ENCODE measurements around the gene MAP3K5. TPM values are rescaled to one million over a fixed set of nuclear protein-coding genes. Genes with fewer than 3 reads are reported as not detected.
A peak's percentile ranks its signal among the peaks of the same experiment; 100 is the strongest.

MAP3K5 gene
- total RNA-seq, 1 donor from 2014 or later = 4.7 TPM

GRCh38 chr6:136795996-136796395 lies 3.7 kb upstream of the MAP3K5 start:
- H3K27me3 Mint-ChIP-seq = peaks cover 11% of the 10 kb centered on the region
- no peak for DNase-seq (ENCODE audit: extremely low spot score, unreplicated experiment)
- peaks cover 7% of the 10 kb centered on the region for H3K9me3 Mint-ChIP-seq
- TF ChIP-seq, protein P1, sequence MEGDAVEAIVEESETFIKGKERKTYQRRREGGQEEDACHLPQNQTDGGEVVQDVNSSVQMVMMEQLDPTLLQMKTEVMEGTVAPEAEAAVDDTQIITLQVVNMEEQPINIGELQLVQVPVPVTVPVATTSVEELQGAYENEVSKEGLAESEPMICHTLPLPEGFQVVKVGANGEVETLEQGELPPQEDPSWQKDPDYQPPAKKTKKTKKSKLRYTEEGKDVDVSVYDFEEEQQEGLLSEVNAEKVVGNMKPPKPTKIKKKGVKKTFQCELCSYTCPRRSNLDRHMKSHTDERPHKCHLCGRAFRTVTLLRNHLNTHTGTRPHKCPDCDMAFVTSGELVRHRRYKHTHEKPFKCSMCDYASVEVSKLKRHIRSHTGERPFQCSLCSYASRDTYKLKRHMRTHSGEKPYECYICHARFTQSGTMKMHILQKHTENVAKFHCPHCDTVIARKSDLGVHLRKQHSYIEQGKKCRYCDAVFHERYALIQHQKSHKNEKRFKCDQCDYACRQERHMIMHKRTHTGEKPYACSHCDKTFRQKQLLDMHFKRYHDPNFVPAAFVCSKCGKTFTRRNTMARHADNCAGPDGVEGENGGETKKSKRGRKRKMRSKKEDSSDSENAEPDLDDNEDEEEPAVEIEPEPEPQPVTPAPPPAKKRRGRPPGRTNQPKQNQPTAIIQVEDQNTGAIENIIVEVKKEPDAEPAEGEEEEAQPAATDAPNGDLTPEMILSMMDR (conservative IDR thresholded peaks at IDR 0.05) = no peak
- no peak overlapping the region for H3K4me3 Mint-ChIP-seq
- H3K4me1 Mint-ChIP-seq (ENCODE audit: unreplicated experiment) = peaks cover 5% of the 10 kb centered on the region
- H3K36me3 Mint-ChIP-seq = no peaks in the 10 kb centered on the region
- H3K27ac Mint-ChIP-seq = no peak overlapping the region

DNA sequence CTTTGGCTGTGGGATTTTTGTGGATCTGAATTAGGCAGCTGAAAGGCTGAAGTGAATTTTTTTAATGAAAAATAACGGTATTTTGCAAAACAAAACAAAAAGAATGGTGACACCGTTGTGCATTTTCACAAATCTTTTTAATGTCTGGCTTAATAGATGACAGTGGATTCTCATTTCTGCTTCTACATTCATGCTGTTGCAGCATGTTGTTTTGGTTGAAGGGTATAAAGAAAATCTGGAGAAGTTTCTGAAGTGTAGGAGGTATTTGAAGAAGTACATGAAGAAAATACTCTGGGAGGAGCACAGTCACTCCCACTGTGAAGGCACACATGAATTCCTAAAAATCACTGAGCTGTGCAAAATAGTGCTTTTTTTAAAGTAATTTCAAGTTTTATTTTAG lies 3.1 kb upstream of the MAP3K5 start:
- H3K4me3 Mint-ChIP-seq = no peak overlapping the region
- no peak for DNase-seq (ENCODE audit: extremely low spot score, unreplicated experiment)
- no peak overlapping the region for H3K27ac Mint-ChIP-seq
- H3K36me3 Mint-ChIP-seq = no peaks in the 10 kb centered on the region
- peaks cover 7% of the 10 kb centered on the region for H3K9me3 Mint-ChIP-seq
- peaks cover 5% of the 10 kb centered on the region for H3K4me1 Mint-ChIP-seq (ENCODE audit: unreplicated experiment)
- H3K27me3 Mint-ChIP-seq = peaks cover 17% of the 10 kb centered on the region
- TF ChIP-seq, protein P1 (conservative IDR thresholded peaks at IDR 0.05) = no peak

- peak overlapping the region; percentile 88 for H3K27ac Mint-ChIP-seq
- peaks cover 5% of the 10 kb centered on the region for H3K4me1 Mint-ChIP-seq (ENCODE audit: unreplicated experiment)
- H3K9me3 Mint-ChIP-seq = peaks cover 7% of the 10 kb centered on the region
- peak overlapping the region; percentile 94 for H3K4me3 Mint-ChIP-seq
- peaks cover 26% of the 10 kb centered on the region for H3K27me3 Mint-ChIP-seq
- no peaks in the 10 kb centered on the region for H3K36me3 Mint-ChIP-seq
- TF ChIP-seq, protein P1 (conservative IDR thresholded peaks at IDR 0.05) = no peak
- no peak for DNase-seq (ENCODE audit: extremely low spot score, unreplicated experiment)
Measured at GRCh38 chr6:136793363-136793762, 1.1 kb upstream of the MAP3K5 start.

GRCh38 chr6:136792095-136792409 lies 225 bp downstream of the MAP3K5 start:
- Mint-ChIP-seq H3K9me3 (no peaks in the 10 kb centered on the region), H3K27me3 (peaks cover 36% of the 10 kb centered on the region), H3K4me3 (peak overlapping the region; percentile 94), H3K36me3 (no peaks in the 10 kb centered on the region), H3K27ac (no peak overlapping the region), H3K4me1 (ENCODE audit: unreplicated experiment) (peaks cover 9% of the 10 kb centered on the region)
- no peak for DNase-seq (ENCODE audit: extremely low spot score, unreplicated experiment)
- TF ChIP-seq, protein P1 (conservative IDR thresholded peaks at IDR 0.05) = no peak

DNA sequence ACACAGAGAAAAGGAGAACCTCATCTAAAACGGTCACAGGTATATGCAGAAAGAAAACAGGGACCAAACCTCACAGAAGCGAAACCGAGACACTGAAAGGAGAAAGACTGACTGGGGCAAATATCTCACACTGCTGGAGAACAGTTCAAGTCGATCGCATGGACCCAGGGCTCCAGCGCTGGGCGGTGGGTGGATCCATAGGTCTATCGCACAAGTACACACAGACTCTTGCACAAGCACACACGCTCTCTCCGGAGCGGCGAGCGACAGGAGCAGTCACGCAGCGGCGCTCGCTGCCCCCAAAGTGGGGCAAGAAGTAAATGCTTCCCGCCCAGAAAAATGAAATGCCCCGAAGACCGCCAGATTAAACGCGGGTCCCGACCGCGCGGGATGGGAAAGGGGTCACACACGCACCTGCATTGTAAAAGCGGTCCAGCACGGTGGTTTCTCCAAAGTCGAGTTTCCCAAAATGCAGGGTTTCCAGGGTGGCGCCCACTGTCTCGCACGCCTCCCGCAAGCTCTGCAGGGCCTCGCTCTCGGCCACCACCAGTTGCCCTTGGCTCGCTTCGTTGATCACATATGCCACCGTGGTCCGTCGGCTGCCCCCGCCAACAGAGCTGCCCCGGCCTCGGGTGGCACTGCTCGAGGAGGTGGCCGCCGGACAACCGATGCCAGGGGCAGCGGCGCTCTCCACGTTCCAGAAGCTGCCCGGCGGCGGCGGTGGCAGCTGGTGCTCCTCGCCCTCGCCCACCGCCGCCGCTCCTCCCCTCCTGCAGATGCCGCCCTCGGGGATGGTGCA lies 782 bp downstream of the MAP3K5 start:
- H3K9me3 Mint-ChIP-seq = no peaks in the 10 kb centered on the region
- H3K4me1 Mint-ChIP-seq (ENCODE audit: unreplicated experiment) = peaks cover 9% of the 10 kb centered on the region
- peak overlapping the region; percentile 85 for H3K27ac Mint-ChIP-seq
- TF ChIP-seq, protein P1 (conservative IDR thresholded peaks at IDR 0.05) = no peak
- no peak for DNase-seq (ENCODE audit: extremely low spot score, unreplicated experiment)
- H3K36me3 Mint-ChIP-seq = no peaks in the 10 kb centered on the region
- H3K27me3 Mint-ChIP-seq = peaks cover 36% of the 10 kb centered on the region
- H3K4me3 Mint-ChIP-seq = peak overlapping the region; percentile 91

Measured in type B pancreatic cell (in vitro differentiated cells).